SK-N-DZ (cell line): Measurements from ENCODE around the gene GLIS1.

Experiments used
- DNase-seq: peaks from one replicate; pipeline ENCODE4 v3.0.0-alpha.2; 2015; ENCODE audit warnings: low spot score

The GLIS1 gene

GRCh38 chr1:53718443-53718842, 20.5 kb downstream of the GLIS1 start:
- DNase-seq: no peak

DNA sequence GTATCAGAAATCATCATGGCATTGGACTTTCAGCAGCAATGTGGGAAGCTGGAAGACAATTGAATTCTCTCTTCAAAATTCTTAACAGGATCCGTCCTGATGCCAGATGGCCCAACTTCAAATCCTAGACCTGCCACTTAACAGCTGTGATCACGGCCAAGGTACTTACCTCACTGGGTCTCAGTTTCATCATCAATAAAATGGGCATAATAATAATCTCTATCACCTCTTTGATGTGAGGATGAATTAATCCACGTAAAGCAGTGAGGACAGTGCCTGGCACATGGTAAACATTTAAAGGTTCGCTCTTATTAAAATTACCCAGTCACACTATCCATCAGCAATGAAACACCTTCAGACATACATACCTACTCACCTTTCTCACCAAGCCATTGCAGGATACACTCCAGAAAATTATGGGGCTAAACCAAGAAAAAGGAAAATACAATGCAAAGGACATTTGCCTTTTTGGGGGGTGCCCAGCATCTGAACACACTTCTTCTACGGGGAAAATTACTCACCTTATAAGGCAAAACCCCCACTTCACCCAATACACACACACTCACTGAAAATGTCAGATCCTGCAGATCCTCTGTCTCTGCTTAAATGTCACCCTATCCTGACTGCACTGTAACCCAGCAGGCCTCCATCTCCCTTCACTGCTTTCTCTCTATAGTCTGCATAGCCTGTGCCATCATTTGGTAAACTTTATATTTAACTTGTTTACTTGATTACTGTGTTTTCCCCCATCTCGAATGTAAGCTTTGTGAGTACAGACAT, 21.7 kb downstream of the GLIS1 start:
- no peak for DNase-seq

DNA sequence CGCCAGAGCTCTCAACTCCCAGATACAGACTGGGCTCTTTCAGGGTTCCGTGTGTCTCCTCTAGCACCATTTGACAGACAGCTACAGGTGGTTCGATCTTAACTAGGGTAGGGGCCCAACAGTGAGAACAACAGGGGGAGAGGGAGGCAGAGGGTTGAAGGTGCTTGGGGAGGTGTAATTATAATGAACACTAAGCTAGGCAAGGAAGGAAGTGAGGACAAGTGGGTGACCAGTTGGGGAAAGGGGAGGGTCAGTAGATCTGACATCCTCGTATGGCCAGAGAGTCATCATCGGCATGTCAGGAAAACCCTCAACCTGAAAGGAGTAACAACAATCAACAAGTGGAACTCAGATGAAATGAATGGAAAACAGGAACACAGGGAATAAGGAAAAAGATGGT, 22.8 kb downstream of the GLIS1 start:
- DNase-seq: no peak

DNA sequence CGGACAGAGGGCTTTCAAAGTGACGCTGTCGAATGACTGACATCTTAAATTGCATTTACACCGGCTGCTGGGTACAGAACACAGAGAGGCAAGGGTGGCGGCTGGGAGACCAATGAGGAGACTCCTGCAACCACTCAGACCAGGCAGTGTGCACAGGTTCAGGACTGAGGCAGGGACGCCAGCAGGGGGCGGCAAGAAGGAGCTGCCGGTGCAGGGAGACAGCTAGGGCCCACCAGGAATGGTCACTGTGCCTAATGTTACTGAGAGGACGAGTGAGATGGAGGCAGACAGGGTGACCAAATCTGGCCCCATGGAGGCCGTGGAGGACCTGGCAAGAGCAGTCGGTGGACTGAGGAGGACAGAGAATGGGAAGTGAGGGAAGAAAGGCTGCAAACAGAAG, 23.5 kb downstream of the GLIS1 start:
- DNase-seq: peak; percentile 18

GRCh38 chr1:53712276-53712675, 26.7 kb downstream of the GLIS1 start:
- DNase-seq: no peak

GRCh38 chr1:53710584-53710983, 28.4 kb downstream of the GLIS1 start:
- DNase-seq: no peak

DNA sequence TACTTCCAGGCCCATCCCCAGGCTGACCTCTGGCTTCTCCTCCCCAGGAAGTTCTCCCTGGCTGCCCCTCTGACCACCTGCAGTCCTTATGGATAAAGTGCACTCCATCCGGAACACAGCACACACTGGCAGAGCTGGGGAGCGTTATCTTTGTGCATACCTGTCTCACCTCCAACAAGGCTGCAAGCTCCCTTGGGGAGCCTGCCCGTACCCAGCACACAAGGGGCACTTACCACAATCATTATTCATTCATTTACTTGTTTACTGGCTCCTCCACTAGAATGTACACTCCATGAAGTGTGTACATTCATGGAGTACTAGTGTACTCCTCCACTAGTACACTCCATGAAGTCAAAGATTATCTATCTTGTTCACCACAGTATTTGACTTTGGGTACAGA, 30.3 kb downstream of the GLIS1 start:
- DNase-seq: no peak

DNA sequence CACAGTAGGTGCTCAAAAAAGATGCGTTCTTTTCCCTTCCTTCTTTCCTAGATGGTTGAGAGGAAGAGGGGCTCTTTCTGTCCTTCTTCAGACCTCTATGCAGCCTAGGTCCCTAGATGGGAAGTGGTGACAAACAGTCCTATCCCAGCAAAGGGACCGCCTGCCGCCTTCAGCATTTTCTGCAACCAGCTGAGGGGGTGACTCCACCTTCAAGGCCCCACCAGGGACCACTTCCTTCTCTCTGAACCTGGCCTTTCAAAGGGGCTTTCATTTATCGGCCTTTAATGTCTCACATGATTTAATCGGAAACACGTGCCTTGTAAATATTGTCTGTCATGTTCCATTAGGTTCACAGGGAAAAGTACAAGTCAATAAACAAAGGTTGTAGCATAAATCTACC, 32.6 kb downstream of the GLIS1 start:
- no peak for DNase-seq

DNA sequence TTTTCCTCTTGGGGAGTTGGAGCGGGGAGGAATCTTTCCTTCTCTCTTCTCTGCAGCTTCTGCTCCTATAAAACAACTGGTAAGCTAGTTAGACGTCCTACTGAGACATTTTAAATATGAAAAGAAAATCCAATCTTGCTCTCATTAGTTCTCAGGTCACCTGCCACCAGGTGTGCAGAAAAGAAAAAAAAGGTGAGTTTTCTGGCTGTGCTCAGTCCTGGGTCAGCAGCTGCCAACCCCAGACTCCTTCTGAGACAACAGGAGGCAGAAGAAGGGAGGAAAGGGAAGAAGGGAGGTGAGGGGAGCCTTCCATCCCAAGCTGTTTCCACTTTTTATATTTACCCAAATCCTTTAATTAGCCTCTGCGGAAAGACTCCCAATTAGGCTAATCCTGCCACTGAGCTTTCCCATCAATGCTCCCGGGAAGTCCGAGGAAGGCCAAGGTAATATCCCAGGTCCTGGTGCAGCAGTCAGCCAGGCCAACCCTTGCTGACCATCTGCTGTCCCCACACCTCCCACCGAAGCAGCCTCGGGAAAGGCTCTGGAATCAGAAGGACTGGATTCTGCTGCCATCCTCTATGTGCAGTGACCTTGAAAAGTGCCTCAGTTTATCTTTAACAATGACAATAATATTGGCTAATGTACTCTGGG, 33.4 kb downstream of the GLIS1 start:
- no peak for DNase-seq

GRCh38 chr1:53704804-53705445, 34.0 kb downstream of the GLIS1 start:
- no peak for DNase-seq

DNA sequence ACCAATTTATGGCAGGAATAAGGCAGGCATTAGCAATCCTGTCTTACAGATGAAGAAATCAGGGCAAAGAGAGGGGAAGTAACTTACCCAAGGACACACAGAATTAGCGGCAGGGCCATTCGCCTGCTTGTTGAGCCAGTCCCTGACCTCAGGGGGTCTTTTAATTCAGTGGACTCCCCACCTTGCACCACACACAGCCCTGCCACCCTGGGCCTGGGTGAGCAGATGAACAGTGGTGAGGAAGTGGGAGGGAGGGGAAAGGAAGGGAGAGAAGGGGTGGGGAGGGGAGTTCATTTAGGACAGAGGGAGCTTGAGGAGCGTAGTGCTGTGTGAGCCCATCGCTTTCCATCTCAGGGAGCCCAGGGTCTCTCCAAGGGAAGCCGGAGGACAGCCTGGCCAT, 34.7 kb downstream of the GLIS1 start:
- no peak for DNase-seq

- DNase-seq: no peak
Observed at GRCh38 chr1:53703174-53703573, 35.8 kb downstream of the GLIS1 start.

- no peak for DNase-seq
Observed at GRCh38 chr1:53702341-53702740, 36.6 kb downstream of the GLIS1 start.

DNA sequence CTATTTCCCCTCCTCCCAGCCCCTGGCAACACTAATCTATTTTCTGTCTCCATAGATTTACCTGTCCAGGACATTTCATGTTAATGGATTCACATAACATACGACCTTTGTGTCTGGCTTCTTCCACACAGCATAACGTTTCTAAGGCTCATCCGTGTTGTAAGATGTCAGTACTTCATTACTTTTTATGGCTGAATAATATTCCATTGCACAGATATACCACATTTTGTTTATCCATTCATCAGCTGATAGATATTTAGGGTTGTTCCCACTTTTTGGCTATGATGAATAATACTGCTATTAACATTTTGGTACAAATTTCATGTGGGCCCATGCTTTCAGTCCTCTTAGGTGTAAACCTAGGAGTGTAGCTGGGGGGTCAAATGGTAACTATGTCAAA, 38.2 kb downstream of the GLIS1 start:
- DNase-seq: no peak

- no peak for DNase-seq
Observed at GRCh38 chr1:53699981-53700380, 39.0 kb downstream of the GLIS1 start.

- no peak for DNase-seq
Observed at GRCh38 chr1:53698384-53698980, 40.5 kb downstream of the GLIS1 start.

- DNase-seq: no peak
Observed at GRCh38 chr1:53697721-53698383, 41.1 kb downstream of the GLIS1 start.

GRCh38 chr1:53696990-53697389, 42.0 kb downstream of the GLIS1 start:
- DNase-seq: no peak

DNA sequence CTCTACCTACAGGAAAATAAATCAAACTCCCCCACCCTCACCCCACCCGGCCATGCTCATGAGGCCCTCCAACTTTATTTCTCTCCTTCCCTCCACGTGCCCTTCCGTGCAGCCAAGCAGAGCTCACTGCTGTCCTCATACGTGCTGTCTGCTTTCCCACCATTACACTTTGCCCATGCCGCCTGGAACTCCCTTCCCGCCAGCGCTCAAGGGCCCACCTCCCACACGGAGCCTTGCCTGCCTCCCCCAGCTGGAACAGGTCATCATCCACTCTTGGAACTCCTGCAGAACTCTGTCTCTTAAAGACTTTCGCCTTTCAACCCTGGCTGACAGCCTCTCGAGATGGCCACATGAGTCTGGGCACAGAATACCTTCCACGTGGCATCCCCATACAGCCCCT, 42.4 kb downstream of the GLIS1 start:
- no peak for DNase-seq

DNA sequence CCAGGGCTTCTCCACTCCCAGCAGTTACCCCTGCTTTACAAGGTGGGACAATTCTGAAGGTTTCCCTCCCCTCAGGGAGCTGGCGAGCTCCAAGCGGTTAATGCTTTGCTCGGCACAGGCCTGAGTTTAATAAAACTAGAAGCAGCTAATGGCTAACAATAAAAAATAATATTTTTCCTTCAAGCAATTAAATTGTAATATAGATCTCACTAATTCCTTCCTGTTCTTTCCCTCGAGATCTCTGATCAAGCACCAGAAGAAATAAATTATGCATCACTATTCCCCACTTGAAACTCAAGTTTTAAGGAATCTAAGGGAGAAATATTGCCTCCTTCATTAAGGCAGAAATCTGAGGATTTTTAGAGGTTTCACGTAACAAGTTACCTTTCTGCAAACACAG, 42.9 kb downstream of the GLIS1 start:
- DNase-seq: no peak

DNA sequence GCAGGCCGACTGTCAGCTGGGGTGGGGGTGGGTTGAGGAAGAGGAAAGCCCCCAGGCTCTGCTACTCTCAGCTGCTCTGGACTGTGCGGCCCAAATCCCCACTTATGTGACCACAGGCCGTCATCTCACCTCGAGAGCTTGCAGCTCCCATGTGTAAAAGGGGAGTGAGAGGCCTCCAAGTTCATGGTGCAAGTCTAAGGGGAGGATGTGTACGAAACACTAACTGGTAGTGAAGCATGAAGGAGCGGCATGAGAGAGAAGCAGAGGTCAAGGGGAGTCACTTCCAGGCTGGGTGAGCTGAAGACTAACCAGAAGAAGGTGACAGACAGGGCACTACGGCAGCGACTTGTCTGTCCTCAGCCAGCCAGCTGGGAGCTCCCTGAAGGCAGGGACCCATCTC, 43.8 kb downstream of the GLIS1 start:
- no peak for DNase-seq

DNA sequence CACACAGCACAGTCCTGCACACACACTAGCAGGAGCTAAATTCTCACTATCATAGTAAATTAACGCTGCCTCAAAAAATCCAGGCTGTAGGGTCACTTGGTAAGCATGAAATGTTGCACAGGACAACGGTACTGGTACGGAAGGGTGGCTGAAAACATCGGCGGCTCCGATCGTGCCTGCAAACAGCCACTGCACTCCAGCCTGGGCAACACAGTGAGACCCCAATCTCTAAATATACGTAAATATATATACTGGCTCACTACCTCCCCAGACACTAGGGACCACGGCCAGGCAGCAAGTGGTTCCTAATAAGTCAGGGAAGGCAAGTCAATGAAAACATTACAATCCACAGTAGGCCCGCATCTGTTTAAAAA, 44.3 kb downstream of the GLIS1 start:
- DNase-seq: no peak
